Cardiac septum (tissue), 1 donor: ENCODE results near the gene GPRC5C. TPM values are rescaled to one million over a fixed set of nuclear protein-coding genes. Genes with fewer than 3 reads are reported as not detected.

Experiments used
- DNase-seq: peaks from one replicate; pipeline ENCODE4 v3.0.0-alpha.2; 2020; ENCODE audit warnings: low spot score
- intact Hi-C: fragments of 100-400 bp; cut with DNase I; formaldehyde crosslinking; loops from one replicate; pipeline ENCODE4 v1.14.0; 2022
- total RNA-seq: library from RNA; stranded (reverse); fragmentation: NEBNext Ultra II Directional; extraction: Animal tissue kit (Norgen Biotek cat#: 25700); gene quantifications from one replicate; pipeline ENCODE4 v1.2.1, GENCODE V29; 2021
- donor health status: DM: no; HTN: no; CAD: no.

GPRC5C gene
- total RNA-seq, 1 donor from 2014 or later = 31.7 TPM

GRCh38 chr17:74429604-74430384 is 2.1 kb upstream of the GPRC5C start:
- no peak for DNase-seq
- intact Hi-C loops = loop anchor here (2.0 kb wide), 1 partner anchor 25 kb away; no protein-coding TSS in a partner anchor

GRCh38 chr17:74430385-74430705 is 1.5 kb upstream of the GPRC5C start:
- DNase-seq = no peak
- intact Hi-C loops = loop anchor here (2.0 kb wide), 1 partner anchor 24 kb away; no protein-coding TSS in a partner anchor

GRCh38 chr17:74430706-74431567 is 951 bp upstream of the GPRC5C start:
- DNase-seq = peak; percentile 91
- intact Hi-C loops = loop anchor here (2.0 kb wide), 1 partner anchor 24 kb away; no protein-coding TSS in a partner anchor

DNA sequence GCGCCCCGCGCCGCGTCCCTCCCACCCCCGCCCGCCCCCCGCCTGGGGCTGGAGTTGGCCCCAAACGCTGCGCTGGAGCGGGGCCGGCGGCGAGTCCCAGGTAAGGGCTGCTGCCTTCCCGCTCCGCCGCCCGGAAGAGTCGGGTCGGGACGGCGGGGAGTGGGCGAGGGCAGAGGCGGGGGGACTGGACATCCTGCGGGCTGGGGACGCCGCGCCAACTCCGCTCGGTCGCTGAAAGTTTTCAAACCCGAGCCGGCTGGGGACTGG is 469 bp downstream of the GPRC5C start:
- no peak for DNase-seq
- intact Hi-C loops = loop anchor here (2.0 kb wide), 1 partner anchor 46 kb away; no protein-coding TSS in a partner anchor

DNA sequence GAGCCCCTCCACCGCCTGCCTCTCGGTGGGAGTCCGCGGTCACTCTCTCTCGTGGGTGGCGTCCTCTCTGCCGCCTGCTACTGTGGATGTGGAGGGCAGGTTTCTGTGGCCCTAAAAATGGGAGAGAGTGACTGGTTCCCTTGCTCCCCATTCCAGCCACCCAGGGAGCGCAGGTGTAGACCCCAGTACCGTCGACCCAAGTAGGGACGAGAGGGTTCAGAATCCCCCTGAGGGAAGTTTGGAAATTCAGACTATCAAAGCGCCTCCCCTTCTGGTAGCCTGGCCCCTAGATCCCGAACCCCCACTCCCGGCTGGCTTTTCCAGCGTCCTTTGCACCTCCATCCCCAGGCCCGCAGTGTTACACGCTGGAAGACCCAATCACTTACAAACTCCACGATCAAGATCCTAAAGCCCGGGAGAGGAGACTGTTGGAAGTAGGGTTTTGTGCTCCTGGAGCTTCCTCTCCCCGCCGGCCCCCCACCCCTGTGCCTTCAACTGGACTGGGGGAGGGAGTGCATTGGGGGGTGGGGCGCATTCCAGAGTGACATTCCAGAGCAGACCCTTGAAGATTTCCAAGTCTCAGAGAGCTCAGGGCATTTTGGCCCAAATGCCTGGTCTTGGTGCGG is 991 bp downstream of the GPRC5C start:
- intact Hi-C loops = loop anchor here (2.0 kb wide), 1 partner anchor 46 kb away; no protein-coding TSS in a partner anchor
- no peak for DNase-seq

GRCh38 chr17:74433421-74434121 is 1.7 kb downstream of the GPRC5C start:
- intact Hi-C loops = loop anchor here (2.0 kb wide), 1 partner anchor 47 kb away; no protein-coding TSS in a partner anchor
- no peak for DNase-seq

- DNase-seq = no peak
- intact Hi-C loops = no loop called here
Measured at GRCh38 chr17:74435775-74436359, 4.0 kb downstream of the GPRC5C start.

DNA sequence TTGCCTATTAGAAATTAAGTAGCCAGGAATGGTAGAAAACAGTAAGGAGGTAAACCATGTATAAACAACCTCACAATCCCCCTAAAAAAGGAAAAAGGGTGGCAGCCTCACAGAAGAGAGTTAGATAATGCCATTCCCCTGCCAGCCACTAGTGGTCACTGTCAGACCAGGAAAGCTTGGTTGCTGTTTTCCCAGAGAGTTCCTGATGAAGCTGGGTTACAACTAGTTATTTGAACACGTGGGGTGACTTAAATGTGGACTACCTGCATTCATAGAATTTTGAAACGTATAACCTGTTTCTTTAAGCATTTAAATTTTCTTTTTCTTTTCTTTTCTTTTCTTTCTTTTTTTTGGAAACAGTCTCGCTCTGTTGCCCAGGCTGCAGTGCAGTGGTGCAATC is 5.8 kb downstream of the GPRC5C start:
- DNase-seq = no peak
- intact Hi-C loops = no loop called here

GRCh38 chr17:74439691-74440567 is 8.0 kb downstream of the GPRC5C start:
- no peak for DNase-seq
- intact Hi-C loops = no loop called here

DNA sequence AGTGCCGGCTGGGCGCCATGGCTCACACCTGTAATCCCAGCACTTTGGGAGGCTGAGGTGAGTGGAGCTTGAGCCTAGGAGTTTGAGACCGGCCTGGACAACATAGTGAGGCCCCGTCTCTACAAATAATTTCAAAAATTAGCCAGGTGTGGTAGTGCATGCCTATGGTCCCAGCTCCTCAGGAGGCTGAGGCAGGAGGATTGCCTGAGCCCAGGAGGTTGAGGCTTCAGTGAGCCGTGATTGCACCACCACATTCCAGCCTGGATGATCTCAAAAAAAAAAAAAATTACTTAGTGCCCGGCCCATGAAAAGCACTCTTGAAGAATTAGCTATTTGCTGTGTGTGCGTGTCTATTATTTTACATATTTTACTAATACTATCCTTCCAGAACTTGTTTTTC is 9.6 kb downstream of the GPRC5C start:
- no peak for DNase-seq
- intact Hi-C loops = no loop called here

DNA sequence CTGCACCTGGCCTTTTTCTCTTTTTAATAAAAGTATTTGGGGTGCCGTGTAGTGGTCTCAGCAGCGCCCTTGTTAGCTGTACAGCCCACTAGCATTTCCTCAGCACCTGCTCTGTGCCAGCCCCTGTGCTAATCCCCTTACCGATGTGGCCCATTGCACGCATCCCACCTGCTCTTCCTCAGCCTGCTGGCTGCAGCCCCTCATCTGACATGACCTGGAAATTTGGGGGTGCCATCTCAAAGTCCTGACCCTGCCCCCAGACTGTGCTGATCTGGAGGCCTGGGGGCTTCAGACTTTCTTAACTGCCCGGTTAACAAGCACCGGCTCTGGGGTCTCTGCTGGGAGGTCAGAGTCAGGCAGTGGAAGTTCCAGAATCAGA is 10.4 kb downstream of the GPRC5C start:
- DNase-seq = no peak
- intact Hi-C loops = loop anchor here (2.0 kb wide), 1 partner anchor 15 kb away; no protein-coding TSS in a partner anchor

- peak; percentile 91 for DNase-seq
- intact Hi-C loops = loop anchor here (2.0 kb wide), 1 partner anchor 16 kb away; no protein-coding TSS in a partner anchor
Measured at GRCh38 chr17:74442670-74443515, 11.0 kb downstream of the GPRC5C start.

DNA sequence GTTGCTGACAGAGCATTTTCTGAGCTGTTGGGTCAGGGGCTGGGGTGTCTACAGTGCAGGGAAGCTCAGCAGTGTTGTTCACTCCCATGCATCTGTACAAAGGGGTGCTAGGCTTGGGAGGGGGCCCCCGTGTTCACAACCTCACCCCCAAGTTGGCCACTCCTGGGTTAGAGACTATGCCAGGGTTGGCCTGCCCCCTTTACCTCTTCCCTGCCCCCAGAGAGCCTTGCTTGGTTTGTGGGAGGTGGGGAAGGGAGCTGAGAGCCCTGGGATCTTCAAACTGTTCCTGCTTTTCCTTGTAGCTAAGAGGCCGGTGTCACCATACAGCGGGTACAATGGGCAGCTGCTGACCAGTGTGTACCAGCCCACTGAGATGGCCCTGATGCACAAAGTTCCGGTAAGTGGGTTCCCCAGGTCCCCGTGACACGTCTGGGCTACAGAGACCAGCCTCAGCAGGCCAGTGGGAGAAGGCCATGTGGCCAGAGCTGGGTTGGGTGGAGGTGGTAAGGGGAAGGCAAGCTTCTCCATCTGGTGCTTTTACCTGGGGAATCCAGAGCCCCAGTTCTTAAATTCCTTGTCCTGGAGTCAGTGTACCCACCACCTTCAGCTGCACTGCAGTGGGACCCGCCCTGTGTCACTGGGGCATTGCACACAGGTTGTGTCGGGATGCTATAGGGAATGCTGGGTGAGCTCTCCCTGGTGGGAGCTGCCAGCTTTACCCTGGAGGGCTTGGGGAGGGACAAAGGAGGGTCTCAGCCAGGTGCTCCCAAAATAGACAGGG is 11.8 kb downstream of the GPRC5C start:
- intact Hi-C loops = loop anchor here (2.0 kb wide), 1 partner anchor 17 kb away; no protein-coding TSS in a partner anchor
- no peak for DNase-seq

- intact Hi-C loops = no loop called here
Measured at GRCh38 chr17:74444406-74444805, 12.5 kb downstream of the GPRC5C start.

GRCh38 chr17:74445158-74445557 is 13.3 kb downstream of the GPRC5C start:
- intact Hi-C loops = no loop called here
- DNase-seq = no peak

More at GRCh38 chr17:74444406-74444805, 12.5 kb downstream of the GPRC5C start:
- DNase-seq = peak; percentile 75
